Effector memory CD4-positive, alpha-beta T cell (primary cell): ENCODE measurements around the gene TOP2A.
A peak's percentile ranks its signal among the peaks of the same experiment; 100 is the strongest.
"Not testable (repeated sequence)": the region's sequence is repeated elsewhere in the genome, so short reads cannot be mapped to it uniquely, and the experiment has no call there.

Source experiments
- DNase-seq, 3 donors: peaks; one replicate each; pipeline ENCODE4 v3.0.0-alpha.2; 2020
- H3K27ac ChIP-seq: 2 replicates; pipeline ENCODE4 v1.7.0; 2013; ENCODE audit warnings: mild to moderate bottlenecking, low read length, moderate library complexity; ENCODE audit not compliant: insufficient read depth, poor library complexity, severe bottlenecking
- H3K27me3 ChIP-seq: replicated peaks from 2 replicates; pipeline ENCODE4 v1.7.0; 2013; ENCODE audit warnings: mild to moderate bottlenecking, low read length; ENCODE audit not compliant: insufficient read depth, control insufficient read depth, poor library complexity, severe bottlenecking
- H3K36me3 ChIP-seq: 2 replicates; pipeline ENCODE4 v1.7.0; 2013; ENCODE audit warnings: mild to moderate bottlenecking, low read length, moderate library complexity; ENCODE audit not compliant: control insufficient read depth, insufficient read depth
- H3K4me1 ChIP-seq: 2 replicates; pipeline ENCODE4 v1.7.0; 2013; ENCODE audit warnings: low read length, mild to moderate bottlenecking; ENCODE audit not compliant: control insufficient read depth, insufficient read depth, poor library complexity, severe bottlenecking
- H3K4me3 ChIP-seq: 2 replicates; pipeline ENCODE4 v1.7.0; 2013; ENCODE audit warnings: low read length, low read depth, mild to moderate bottlenecking; ENCODE audit not compliant: insufficient read depth, poor library complexity, severe bottlenecking
- H3K9me3 ChIP-seq: 2 replicates; pipeline ENCODE4 v1.7.0; 2013; ENCODE audit warnings: mild to moderate bottlenecking, low read length, moderate library complexity; ENCODE audit not compliant: control insufficient read depth

The TOP2A gene

GRCh38 chr17:40425741-40426140 is 8.0 kb upstream of the TOP2A start:
- Histone ChIP-seq H3K36me3 (no peaks in the 10 kb centered on the region), H3K4me1 (peaks cover 22% of the 10 kb centered on the region), H3K27me3 (no peaks in the 10 kb centered on the region), H3K27ac (no peak overlapping the region), H3K9me3 (no peaks in the 10 kb centered on the region), H3K4me3 (no peak overlapping the region)
- no peak for DNase-seq

GRCh38 chr17:40422990-40423633 is 5.4 kb upstream of the TOP2A start:
- Histone ChIP-seq H3K4me3 (no peak overlapping the region), H3K27ac (no peak overlapping the region), H3K36me3 (no peaks in the 10 kb centered on the region), H3K27me3 (no peaks in the 10 kb centered on the region), H3K4me1 (peaks cover 22% of the 10 kb centered on the region), H3K9me3 (no peaks in the 10 kb centered on the region)
- DNase-seq = no peak

GRCh38 chr17:40419559-40420331 is 2.0 kb upstream of the TOP2A start:
- no peak overlapping the region for H3K27ac ChIP-seq
- no peak for DNase-seq
- no peaks in the 10 kb centered on the region for H3K36me3 ChIP-seq
- H3K9me3 ChIP-seq = no peaks in the 10 kb centered on the region
- H3K4me1 ChIP-seq = no peaks in the 10 kb centered on the region
- no peaks in the 10 kb centered on the region for H3K27me3 ChIP-seq
- H3K4me3 ChIP-seq = no peak overlapping the region

GRCh38 chr17:40418428-40418706 is 671 bp upstream of the TOP2A start:
- H3K9me3 ChIP-seq = no peaks in the 10 kb centered on the region
- peak overlapping the region; percentile 73 for H3K4me3 ChIP-seq
- DNase-seq = no peak
- H3K27me3 ChIP-seq = no peaks in the 10 kb centered on the region
- H3K4me1 ChIP-seq = no peaks in the 10 kb centered on the region
- no peaks in the 10 kb centered on the region for H3K36me3 ChIP-seq
- H3K27ac ChIP-seq = peak overlapping the region; percentile 55

GRCh38 chr17:40417258-40417608 is 463 bp downstream of the TOP2A start:
- peak overlapping the region; percentile 73 for H3K4me3 ChIP-seq
- H3K27me3 ChIP-seq = no peaks in the 10 kb centered on the region
- no peaks in the 10 kb centered on the region for H3K9me3 ChIP-seq
- H3K36me3 ChIP-seq = no peaks in the 10 kb centered on the region
- H3K27ac ChIP-seq = no peak overlapping the region
- no peaks in the 10 kb centered on the region for H3K4me1 ChIP-seq
- DNase-seq = no peak

GRCh38 chr17:40416671-40417070 is 1.0 kb downstream of the TOP2A start:
- Histone ChIP-seq H3K27ac (no peak overlapping the region), H3K4me1 (no peaks in the 10 kb centered on the region), H3K36me3 (no peaks in the 10 kb centered on the region), H3K27me3 (no peaks in the 10 kb centered on the region), H3K9me3 (no peaks in the 10 kb centered on the region), H3K4me3 (peak overlapping the region; percentile 73)
- DNase-seq = no peak

GRCh38 chr17:40415390-40415789 is 2.3 kb downstream of the TOP2A start:
- no peaks in the 10 kb centered on the region for H3K4me1 ChIP-seq
- H3K4me3 ChIP-seq = no peak overlapping the region
- H3K27ac ChIP-seq = no peak overlapping the region
- H3K27me3 ChIP-seq = no peaks in the 10 kb centered on the region
- no peaks in the 10 kb centered on the region for H3K9me3 ChIP-seq
- DNase-seq = no peak
- H3K36me3 ChIP-seq = no peaks in the 10 kb centered on the region

- H3K4me3 ChIP-seq, H3K9me3 ChIP-seq, DNase-seq, H3K36me3 ChIP-seq, H3K27me3 ChIP-seq, H3K4me1 ChIP-seq, H3K27ac ChIP-seq: not testable (repeated sequence)
Measured at GRCh38 chr17:40414312-40414711, 3.4 kb downstream of the TOP2A start.

GRCh38 chr17:40412880-40413279 is 4.8 kb downstream of the TOP2A start:
- H3K27me3 ChIP-seq = no peaks in the 10 kb centered on the region
- no peaks in the 10 kb centered on the region for H3K4me1 ChIP-seq
- H3K9me3 ChIP-seq = no peaks in the 10 kb centered on the region
- no peak overlapping the region for H3K27ac ChIP-seq
- H3K36me3 ChIP-seq = no peaks in the 10 kb centered on the region
- no peak overlapping the region for H3K4me3 ChIP-seq
- no peak for DNase-seq

- H3K27me3 ChIP-seq = no peaks in the 10 kb centered on the region
- no peaks in the 10 kb centered on the region for H3K4me1 ChIP-seq
- H3K9me3 ChIP-seq = no peaks in the 10 kb centered on the region
- H3K27ac ChIP-seq = no peak overlapping the region
- no peak for DNase-seq
- H3K4me3 ChIP-seq = no peak overlapping the region
- H3K36me3 ChIP-seq = no peaks in the 10 kb centered on the region
Measured at GRCh38 chr17:40411821-40412220, 5.9 kb downstream of the TOP2A start.
